GM12878 (cell line): ENCODE data around the gene RUFY4. TPM values are rescaled to one million over a fixed set of nuclear protein-coding genes. Genes with fewer than 3 reads are reported as not detected.
"Not testable (repeated sequence)": the region's sequence is repeated elsewhere in the genome, so short reads cannot be mapped to it uniquely, and the experiment has no call there.

Experiments used
- ATAC-seq: fragments of 200-7000 bp; cut with Tn5 transposase; 3 replicates; pipeline ENCODE4 v1.9.1; 2020; ENCODE audit warnings: mild to moderate bottlenecking, moderate library complexity
- Bru-seq: library from RNA; stranded (reverse); fragments of 400-500 nt; gene quantifications from one replicate; lab custom pipeline; 2021; lab: Mats Ljungman, UMichigan
- BruChase-seq, 2 experiments: library from RNA; stranded (reverse); fragments of 400-500 nt; gene quantifications; one replicate each; lab custom pipeline; 2021; lab: Mats Ljungman, UMichigan
- BruUV-seq: library from RNA; stranded (reverse); fragments of 400-500 nt; replicated peaks from 2 replicates; lab custom pipeline; 2021; lab: Mats Ljungman, UMichigan
- CTCF ChIA-PET: fragments of 300-600 bp; sonication (Branson Sonifier 250); formaldehyde crosslinking; extraction: SDS; loops from one replicate; lab custom pipeline; 2021; ENCODE audit warnings: inconsistent platforms; lab: Yijun Ruan, JAX
- POLR2A ChIA-PET: fragments of 350-600 bp; formaldehyde crosslinking; extraction: SDS; loops from one replicate; lab custom pipeline; 2021; ENCODE audit warnings: inconsistent platforms; lab: Charles Lee
- RAD21 ChIA-PET: fragments of 300-600 bp; sonication (Branson Sonifier 250); formaldehyde crosslinking; loops from one replicate; lab custom pipeline; 2023; ENCODE audit warnings: antibody characterized with exemption; ENCODE audit not compliant: unreplicated experiment; lab: Charles Lee
- SMC1A ChIA-PET: fragments of 300-600 bp; sonication (Branson Sonifier 250); formaldehyde crosslinking; loops from one replicate; lab custom pipeline; 2023; ENCODE audit not compliant: unreplicated experiment, uncharacterized antibody; lab: Charles Lee
- DNase-seq: peaks from one replicate; pipeline ENCODE4 v3.0.0-alpha.2; 2011; ENCODE audit warnings: low read depth, low spot score
- FAIRE-seq: peaks from 3 replicates; lab custom pipeline; 2011; peaks lifted over from hg19 to GRCh38; lab: Jason Lieb, UNC
- H2AFZ ChIP-seq: 2 replicates; pipeline ENCODE4 v1.6.0; 2011; ENCODE audit warnings: low read depth, low read length, control low read depth; ENCODE audit not compliant: control insufficient read depth
- H3K27ac ChIP-seq: 2 replicates; pipeline ENCODE4 v1.5.1; 2011; ENCODE audit warnings: control low read depth; ENCODE audit not compliant: control insufficient read depth, insufficient read depth
- H3K27me3 ChIP-seq, 2 experiments: replicated peaks in 1 of 2; 2 replicates each; pipeline versions ENCODE4 v1.6.0 to v1.6.1; 2011; ENCODE audit warnings: low read length in 1 of 2; ENCODE audit not compliant: control insufficient read depth in 2 of 2, insufficient read depth in 2 of 2
- H3K36me3 ChIP-seq, 2 experiments: 2 replicates each; pipeline ENCODE4 v1.5.1; 2011; ENCODE audit warnings: low read length in 1 of 2; ENCODE audit not compliant: control insufficient read depth in 2 of 2, insufficient read depth in 2 of 2
- H3K4me1 ChIP-seq: 2 replicates; pipeline ENCODE4 v1.6.1; 2011; ENCODE audit warnings: mild to moderate bottlenecking, low read length, moderate library complexity, mixed read lengths; ENCODE audit not compliant: control insufficient read depth, insufficient read depth
- H3K4me2 ChIP-seq: 2 replicates; pipeline ENCODE4 v1.6.0; 2011; ENCODE audit warnings: control low read depth; ENCODE audit not compliant: control insufficient read depth, insufficient read depth
- H3K4me3 ChIP-seq: fragments of 200-600 bp; sonication (generic); 2 replicates; pipeline ENCODE4 v1.5.1; 2016
- H3K79me2 ChIP-seq: 2 replicates; pipeline ENCODE4 v1.6.0; 2011; ENCODE audit warnings: low read length; ENCODE audit not compliant: control insufficient read depth, insufficient read depth
- H3K9ac ChIP-seq: 2 replicates; pipeline ENCODE4 v1.8.0; 2011; ENCODE audit warnings: low read length, control low read depth, mixed read lengths; ENCODE audit not compliant: control insufficient read depth, insufficient read depth
- H3K9me3 ChIP-seq: replicated peaks from 3 replicates; pipeline ENCODE4 v1.5.1; 2011; ENCODE audit warnings: mild to moderate bottlenecking, low read length; ENCODE audit not compliant: control insufficient read depth, insufficient read depth
- H4K20me1 ChIP-seq: 2 replicates; pipeline ENCODE4 v1.6.0; 2011; ENCODE audit not compliant: control insufficient read depth, insufficient read depth
- BHLHE40 ChIP-seq, 2 experiments: fragments of 450-650 bp in 1 of 2; IDR thresholded peaks; 2 replicates each; pipeline ENCODE4 v1.6.1; 2011 to 2017; ENCODE audit warnings: low read depth in 2 of 2, borderline replicate concordance in 1 of 2, improper control_type of control experiment in 1 of 2, low read length in 1 of 2, mild to moderate bottlenecking in 1 of 2
- CTCF ChIP-seq, 3 experiments: IDR thresholded peaks in 2 of 3; conservative IDR thresholded peaks in 1 of 3; 2 replicates each; pipeline ENCODE4 v1.5.1; 2011; ENCODE audit warnings: low read depth in 3 of 3, low read length in 3 of 3, mild to moderate bottlenecking in 3 of 3, control low read depth in 2 of 3, moderate library complexity in 2 of 3, inconsistent platforms in 1 of 3, mixed read lengths in 1 of 3; ENCODE audit not compliant: control insufficient read depth in 2 of 3, insufficient read depth in 1 of 3; ENCODE audit errors: extremely low read depth in 1 of 3
- HDGF ChIP-seq: fragments of 450-650 bp; IDR thresholded peaks from 2 replicates; pipeline ENCODE4 v1.6.1; 2016; ENCODE audit warnings: antibody characterized with exemption
- IKZF1 ChIP-seq: fragments of 450-650 bp; conservative IDR thresholded peaks from 2 replicates; pipeline ENCODE4 v1.6.1; 2017; ENCODE audit warnings: antibody characterized with exemption, mild to moderate bottlenecking
- IKZF2 ChIP-seq, 2 experiments: fragments of 450-650 bp; IDR thresholded peaks; 2 replicates each; pipeline ENCODE4 v1.6.1; 2017; ENCODE audit warnings: mild to moderate bottlenecking in 2 of 2, moderate library complexity in 2 of 2
- MAX ChIP-seq: IDR thresholded peaks from 2 replicates; pipeline ENCODE4 v1.6.1; 2012; ENCODE audit warnings: low read depth, low read length, improper control_type of control experiment
- RAD21 ChIP-seq: IDR thresholded peaks from 2 replicates; pipeline ENCODE4 v1.6.1; 2011; ENCODE audit warnings: mild to moderate bottlenecking, low read depth, low read length, moderate library complexity; ENCODE audit not compliant: insufficient read depth
- RUNX3 ChIP-seq: IDR thresholded peaks from 2 replicates; pipeline ENCODE4 v1.6.1; 2012; ENCODE audit warnings: low read length, inconsistent platforms
- SMARCA5 ChIP-seq: fragments of 450-650 bp; IDR thresholded peaks from 2 replicates; pipeline ENCODE4 v1.6.1; 2017; ENCODE audit warnings: mild to moderate bottlenecking
- SMC3 ChIP-seq: IDR thresholded peaks from 2 replicates; pipeline ENCODE4 v1.6.1; 2011; ENCODE audit warnings: low read length, improper control_type of control experiment, borderline replicate concordance
- TCF12 ChIP-seq: IDR thresholded peaks from 2 replicates; pipeline ENCODE4 v1.6.1; 2011; ENCODE audit warnings: low read depth, mild to moderate bottlenecking, low read length
- TCF3 ChIP-seq: IDR thresholded peaks from 2 replicates; pipeline ENCODE4 v1.6.1; 2012; ENCODE audit warnings: low read depth, mild to moderate bottlenecking, low read length, borderline replicate concordance; ENCODE audit not compliant: insufficient read depth
- WGBS: methylation state at CpG from one replicate; pipeline ENCODE4 v1.1.6; 2016; ENCODE audit warnings: low lambda C conversion rate; ENCODE audit not compliant: insufficient replicate concordance, insufficient coverage; ENCODE audit errors: missing lambda C conversion rate; 5-methylcytosine and 5-hydroxymethylcytosine counted together
- in situ Hi-C: fragments of 300-500 bp; cut with MboI; formaldehyde crosslinking; loops from 9 replicates; pipeline ENCODE4 v1.14.3; 2018; ENCODE audit warnings: mixed read lengths
- intact Hi-C: fragments of 100-400 bp; cut with micrococcal nuclease; formaldehyde crosslinking; loops from one replicate; pipeline ENCODE4 v1.14.2; 2022; ENCODE audit not compliant: unreplicated experiment
- long read RNA-seq, 2 experiments: library from polyadenylated mRNA; unstranded; transcript quantifications; one replicate each; pipeline ENCODE4 v2.0.0, GENCODE V29; 2019 to 2020
- polyA minus RNA-seq, 3 experiments: library from RNA; depleted of rRNA, polyadenylated mRNA; stranded (reverse); fragments of >200 nt; gene quantifications; 2 replicates each; pipeline ENCODE4 v1.2.3, GENCODE V29; 2011
- polyA plus RNA-seq, 11 experiments: library from polyadenylated mRNA; depleted of rRNA in 4 of 11; unstranded in 6 of 11; stranded (reverse) in 5 of 11; fragments of >200 nt; fragmentation: Nextera tagmentation in 4 of 11; fragmentation: Illumina TruSeq in 1 of 11; extraction: Ambion mirVana in 4 of 11; extraction: Trizol in 1 of 11; gene quantifications; 1 replicate in 1 of 11; 2 replicates in 10 of 11; pipeline versions ENCODE4 v1.2.1 to v1.2.3, GENCODE V29; 2011 to 2016; ENCODE audit warnings: inconsistent platforms in 2 of 11, missing spikeins in 2 of 11, low read depth in 1 of 11
- total RNA-seq, 4 experiments: library from RNA; depleted of rRNA in 3 of 4; stranded (reverse); fragments of >200 nt in 3 of 4; fragmentation: Illumina TruSeq in 1 of 4; extraction: Trizol in 1 of 4; gene quantifications; 2 replicates each; pipeline versions ENCODE4 v1.2.1 to v1.2.3, GENCODE V29; 2013 to 2021

RUFY4 gene
- 2.5 and 4.4 TPM in 2 replicates for total RNA-seq (2013; cell fraction: nucleolus; rRNA removed)
- 0.65 and 1.2 TPM in 2 replicates for total RNA-seq (2014; rRNA removed)
- total RNA-seq (2014; rRNA removed; fragmentation: Illumina TruSeq; extraction: Trizol), result 1.3 and 1.6 TPM in 2 replicates
- total RNA-seq (2021), result 1.5 and 2.7 TPM in 2 replicates
- polyA plus RNA-seq (2011; ENCODE audit: low read depth), result 3.5 TPM
- polyA plus RNA-seq (2011; rRNA removed), result 0.29 and 0.90 TPM in 2 replicates
- polyA plus RNA-seq (2011; cell fraction: cytosol; rRNA removed), result 0.51 and 0.60 TPM in 2 replicates
- polyA plus RNA-seq (2011; cell fraction: nucleus; rRNA removed), result 4.8 and 6.8 TPM in 2 replicates
- 3.5 and 4.3 TPM in 2 replicates for polyA plus RNA-seq (2012)
- polyA plus RNA-seq (2014; fragmentation: Illumina TruSeq; extraction: Trizol), result 0.91 and 0.92 TPM in 2 replicates
- under 1 TPM; 0.05 to 0.14 TPM for polyA plus RNA-seq (2014; fragmentation: Nextera tagmentation; extraction: Ambion mirVana)
- 1.6 and 2.7 TPM in 2 replicates for polyA plus RNA-seq (2014; rRNA removed)
- polyA plus RNA-seq (2016; fragmentation: Nextera tagmentation; extraction: Ambion mirVana), result under 1 TPM; 0.23 to 0.32 TPM
- polyA minus RNA-seq (2011; rRNA and poly(A)+ RNA removed), result 0.44 and 2.4 TPM in 2 replicates
- polyA minus RNA-seq (2011; cell fraction: cytosol; rRNA and poly(A)+ RNA removed), result not detected in 2 replicates
- 1.2 and 4.2 TPM in 2 replicates for polyA minus RNA-seq (2011; cell fraction: nucleus; rRNA and poly(A)+ RNA removed)
- Bru-seq, nascent RNA, result percentile 38 among the genes with signal in this experiment
- percentile 34 among the genes with signal in this experiment for BruChase-seq, experiment 1, labeled RNA remaining after a 6-hour chase
- percentile 29 among the genes with signal in this experiment for BruChase-seq, experiment 2, labeled RNA remaining after a 2-hour chase
- long read RNA-seq, experiment 1, result 0 reads
- long read RNA-seq, experiment 2, result 0 reads

GRCh38 chr2:218068721-218069334 lies at the start of gene RUFY4:
RUFY4 (plus strand) TSS chr2:218069253; CDS start chr2:218070606, 1,353 bp downstream.
- CTCF ChIA-PET, result interaction anchor here (0.6 to 3.4 kb wide), 17 partner anchors 10 to 283 kb away, joined by 3 to 16 read pairs (median 5); no protein-coding TSS in a partner anchor
- peak; percentile 89 for ATAC-seq
- Histone ChIP-seq H2AFZ (peak within 1 kb of the TSS; percentile 87), H3K9ac (peak within 1 kb of the TSS; percentile 53), H3K4me2 (peak within 1 kb of the TSS; percentile 79), H3K4me3 (peak within 1 kb of the TSS; percentile 29; the same call in 1 of the 2 replicates), H3K4me1 (peaks cover 14% of the 10 kb centered on the region)
- intact Hi-C loops, result loop anchor here (1.0 to 5.0 kb wide), 4 partner anchors 34 to 284 kb away; no protein-coding TSS in a partner anchor
- SMC1A ChIA-PET, result interaction anchor here (0.6 to 1.1 kb wide), 5 partner anchors 28 to 1703 kb away, joined by 3 to 6 read pairs (median 3); no protein-coding TSS in a partner anchor
- RAD21 ChIA-PET, result interaction anchor here (0.9 to 1.1 kb wide), 8 partner anchors 12 to 283 kb away, joined by 3 to 13 read pairs (median 4); no protein-coding TSS in a partner anchor
- H3K27me3 ChIP-seq, POLR2A ChIA-PET, DNase-seq, H4K20me1 ChIP-seq, H3K9me3 ChIP-seq, H3K27ac ChIP-seq: not testable (repeated sequence)
- WGBS, result 1% methylated on average over 15 of the region's 15 CpGs
- FAIRE-seq, result peak; percentile 100
- in situ Hi-C loops, result loop anchor here (5.0 kb wide), 1 partner anchor 277 kb away; no protein-coding TSS in a partner anchor
- peak; percentile 57 to 77 (median 77) for TF ChIP-seq CTCF (IDR thresholded peaks at IDR 0.05 in 2 of 3, conservative IDR thresholded peaks at IDR 0.05 in 1 of 3; ENCODE audit: control insufficient read depth in 2 of 3, extremely low read depth in 1 of 3, insufficient read depth in 1 of 3, low read depth in 3 of 3, low read length in 3 of 3)
- peak; percentile 57 for TF ChIP-seq RUNX3
- TF ChIP-seq TCF12, result peak; percentile 91
- peak; percentile 32; the same call in 1 of the 2 replicates for TF ChIP-seq IKZF1
- peak; percentile 57; the same call in 1 of the 2 replicates for TF ChIP-seq SMC3
- TF ChIP-seq SMARCA5, result peak; percentile 25; the same call in 1 of the 2 replicates
- peak; percentile 84 for TF ChIP-seq TCF3
- TF ChIP-seq IKZF2 (IDR thresholded peaks at IDR 0.05), result 0 out of 4 replicates have a peak, but pooled peaks of 1 of the 2 experiments have one; percentile 25
- peak in 1 of 2 experiments; percentile 29; a peak in 1 of 4 replicates for TF ChIP-seq BHLHE40 (IDR thresholded peaks at IDR 0.05; ENCODE audit: borderline replicate concordance in 1 of 2, low read depth in 2 of 2, low read length in 1 of 2)
- 0 out of 2 replicates have a peak, but pooled peaks have one; percentile 26 for TF ChIP-seq HDGF
- peak; percentile 72 for TF ChIP-seq RAD21
- 0 out of 2 replicates have a peak, but pooled peaks have one; percentile 33 for TF ChIP-seq MAX
- TF ChIP-seq, all 136 proteins: peak for 12; not testable (repeated sequence) for 124
- not testable (repeated sequence) for H3K79me2 ChIP-seq, H3K36me3 ChIP-seq, BruUV-seq
